ENCODE results near the gene GLI1. TPM values are rescaled to one million over a fixed set of nuclear protein-coding genes. Genes with fewer than 3 reads are reported as not detected.
A peak's percentile ranks its signal among the peaks of the same experiment; 100 is the strongest.

GLI1 gene
- total and polyA plus RNA-seq, 7 experiments from 2014 or later: 0.39 to 1.4 (median 0.45) TPM; not detected in 2

GRCh38 chr12:57470286-57470969 is 10.8 kb downstream of the GLI1 start:
- ATAC-seq (no peak), DNase-seq (no peak)
- H3K4me1 ChIP-seq (ENCODE audit: control insufficient read depth in 2 of 2, insufficient read depth in 2 of 2, low read length in 2 of 2): peaks cover 21 to 37% of the 10 kb centered on the region in 2 donors
- H3K27ac Mint-ChIP-seq: peak overlapping the region in 2 of 9 donors; percentile 21 to 65
- H3K27me3 Mint-ChIP-seq: no peaks in the 10 kb centered on the region
- intact Hi-C loops (cut with micrococcal nuclease): no loop called here
- H3K36me3 Mint-ChIP-seq: peaks cover 17 to 54% (median 38%) of the 10 kb centered on the region in 5 donors
- no peak overlapping the region for H3K4me3 Mint-ChIP-seq
- no peak overlapping the region for H3K27ac ChIP-seq (ENCODE audit: low read depth, low read length)
- H3K4me3 ChIP-seq (ENCODE audit: low read length): no peak overlapping the region
- ChIA-PET CTCF (interaction anchor here (0.9 kb wide), 1 partner anchor 151 kb away, joined by 3 read pairs; no protein-coding TSS in a partner anchor), POLR2A (interaction anchor here (0.7 to 2.3 kb wide), 3 partner anchors 8 to 283 kb away, joined by 3 to 8 read pairs (median 6); no protein-coding TSS in a partner anchor)
- H3K9me3 Mint-ChIP-seq: no peaks in the 10 kb centered on the region
- H3K36me3 ChIP-seq (ENCODE audit: control insufficient read depth in 2 of 3, insufficient read depth in 3 of 3, low read length in 3 of 3): peaks cover 23 to 81% (median 41%) of the 10 kb centered on the region in 3 experiments
- no peaks in the 10 kb centered on the region for H3K27me3 ChIP-seq (ENCODE audit: control insufficient read depth in 2 of 2, insufficient read depth in 2 of 2, low read length in 2 of 2)
- H3K9me3 ChIP-seq (ENCODE audit: control insufficient read depth in 2 of 3, low read length in 3 of 3): no peaks in the 10 kb centered on the region
- peaks cover 36 to 53% (median 48%) of the 10 kb centered on the region in 7 donors for H3K4me1 Mint-ChIP-seq

DNA sequence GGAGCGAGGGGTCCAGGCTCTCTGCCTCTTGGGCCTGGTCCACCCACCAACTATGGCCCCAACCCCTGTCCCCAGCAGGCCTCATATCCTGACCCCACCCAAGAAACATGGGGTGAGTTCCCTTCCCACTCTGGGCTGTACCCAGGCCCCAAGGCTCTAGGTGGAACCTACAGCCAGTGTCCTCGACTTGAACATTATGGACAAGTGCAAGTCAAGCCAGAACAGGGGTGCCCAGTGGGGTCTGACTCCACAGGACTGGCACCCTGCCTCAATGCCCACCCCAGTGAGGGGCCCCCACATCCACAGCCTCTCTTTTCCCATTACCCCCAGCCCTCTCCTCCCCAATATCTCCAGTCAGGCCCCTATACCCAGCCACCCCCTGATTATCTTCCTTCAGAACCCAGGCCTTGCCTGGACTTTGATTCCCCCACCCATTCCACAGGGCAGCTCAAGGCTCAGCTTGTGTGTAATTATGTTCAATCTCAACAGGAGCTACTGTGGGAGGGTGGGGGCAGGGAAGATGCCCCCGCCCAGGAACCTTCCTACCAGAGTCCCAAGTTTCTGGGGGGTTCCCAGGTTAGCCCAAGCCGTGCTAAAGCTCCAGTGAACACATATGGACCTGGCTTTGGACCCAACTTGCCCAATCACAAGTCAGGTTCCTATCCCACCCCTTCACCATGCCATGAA is 11.5 kb downstream of the GLI1 start:
- ChIA-PET CTCF (interaction anchor here (0.5 to 0.9 kb wide), 3 partner anchors 12 to 152 kb away, joined by 3 read pairs; no protein-coding TSS in a partner anchor), POLR2A (interaction anchor here (0.6 to 2.3 kb wide), 7 partner anchors 9 to 282 kb away, joined by 3 to 6 read pairs (median 3); partner anchors contain the start of genes DDIT3 and INHBE)
- H3K36me3 Mint-ChIP-seq: peaks cover 17 to 54% (median 38%) of the 10 kb centered on the region in 5 donors
- intact Hi-C loops (cut with micrococcal nuclease): no loop called here
- peak; percentile 3 for ATAC-seq
- H3K9me3 Mint-ChIP-seq: no peaks in the 10 kb centered on the region
- peak overlapping the region in 1 of 10 donors; percentile 53 for H3K4me3 Mint-ChIP-seq
- H3K27me3 Mint-ChIP-seq: no peaks in the 10 kb centered on the region
- H3K36me3 ChIP-seq (ENCODE audit: control insufficient read depth in 2 of 3, insufficient read depth in 3 of 3, low read length in 3 of 3): peaks cover 23 to 84% (median 41%) of the 10 kb centered on the region in 3 experiments
- peaks cover 33 to 53% (median 48%) of the 10 kb centered on the region in 7 donors for H3K4me1 Mint-ChIP-seq
- H3K4me1 ChIP-seq (ENCODE audit: control insufficient read depth in 2 of 2, insufficient read depth in 2 of 2, low read length in 2 of 2): peaks cover 27 to 42% of the 10 kb centered on the region in 2 donors
- peak overlapping the region in 5 of 9 donors; percentile 21 to 73 (median 72) for H3K27ac Mint-ChIP-seq
- no peak overlapping the region for H3K4me3 ChIP-seq (ENCODE audit: low read length)
- H3K9me3 ChIP-seq (ENCODE audit: control insufficient read depth in 2 of 3, low read length in 3 of 3): no peaks in the 10 kb centered on the region
- DNase-seq: no peak
- H3K27me3 ChIP-seq (ENCODE audit: control insufficient read depth in 2 of 2, insufficient read depth in 2 of 2, low read length in 2 of 2): no peaks in the 10 kb centered on the region
- H3K27ac ChIP-seq (ENCODE audit: low read depth, low read length): no peak overlapping the region

DNA sequence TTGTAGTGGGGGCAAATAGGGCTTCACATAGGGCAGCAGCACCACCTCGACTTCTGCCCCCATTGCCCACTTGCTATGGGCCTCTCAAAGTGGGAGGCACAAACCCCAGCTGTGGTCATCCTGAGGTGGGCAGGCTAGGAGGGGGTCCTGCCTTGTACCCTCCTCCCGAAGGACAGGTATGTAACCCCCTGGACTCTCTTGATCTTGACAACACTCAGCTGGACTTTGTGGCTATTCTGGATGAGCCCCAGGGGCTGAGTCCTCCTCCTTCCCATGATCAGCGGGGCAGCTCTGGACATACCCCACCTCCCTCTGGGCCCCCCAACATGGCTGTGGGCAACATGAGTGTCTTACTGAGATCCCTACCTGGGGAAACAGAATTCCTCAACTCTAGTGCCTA is 12.1 kb downstream of the GLI1 start:
- Mint-ChIP-seq H3K36me3 (peaks cover 17 to 54% (median 38%) of the 10 kb centered on the region in 5 donors), H3K27ac (peak overlapping the region in 6 of 9 donors; percentile 65 to 85 (median 73)), H3K9me3 (no peaks in the 10 kb centered on the region), H3K27me3 (no peaks in the 10 kb centered on the region), H3K4me3 (no peak overlapping the region), H3K4me1 (peaks cover 39 to 58% (median 51%) of the 10 kb centered on the region in 7 donors)
- Histone ChIP-seq H3K4me3 (ENCODE audit: low read length) (no peak overlapping the region), H3K27me3 (ENCODE audit: control insufficient read depth in 2 of 2, insufficient read depth in 2 of 2, low read length in 2 of 2) (no peaks in the 10 kb centered on the region), H3K4me1 (ENCODE audit: control insufficient read depth in 2 of 2, insufficient read depth in 2 of 2, low read length in 2 of 2) (peaks cover 27 to 42% of the 10 kb centered on the region in 2 donors), H3K27ac (ENCODE audit: low read depth, low read length) (peak overlapping the region; percentile 36), H3K9me3 (ENCODE audit: control insufficient read depth in 2 of 3, low read length in 3 of 3) (no peaks in the 10 kb centered on the region), H3K36me3 (ENCODE audit: control insufficient read depth in 2 of 3, insufficient read depth in 3 of 3, low read length in 3 of 3) (peaks cover 23 to 84% (median 41%) of the 10 kb centered on the region in 3 experiments)
- ChIA-PET POLR2A (interaction anchor here (0.6 to 2.3 kb wide), 6 partner anchors 9 to 73 kb away, joined by 3 to 6 read pairs (median 3); partner anchors contain the start of genes DDIT3 and INHBE), CTCF (interaction anchor here (0.5 to 0.9 kb wide), 4 partner anchors 11 to 152 kb away, joined by 3 read pairs; no protein-coding TSS in a partner anchor)
- DNase-seq (no peak), ATAC-seq (no peak)
- intact Hi-C loops (cut with micrococcal nuclease): no loop called here

DNA sequence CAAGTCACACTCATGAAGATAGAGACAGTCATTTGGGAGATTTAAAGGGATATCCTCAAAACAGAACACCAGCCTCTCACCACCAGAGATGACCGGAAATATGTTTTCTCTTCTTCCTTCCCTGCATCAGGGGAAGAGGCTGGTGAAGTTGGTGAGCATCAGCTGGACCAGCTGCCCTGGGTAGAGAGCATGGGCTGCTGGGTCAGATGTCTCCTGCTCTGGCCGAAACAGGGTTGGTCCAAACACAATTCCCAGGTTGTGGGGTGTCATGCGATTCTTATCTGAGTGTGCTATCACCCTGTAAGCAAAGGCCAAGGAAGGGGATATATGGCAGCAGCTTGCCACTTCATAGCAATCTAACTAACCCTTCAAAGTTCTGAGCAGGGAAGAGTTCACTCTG is 12.8 kb downstream of the GLI1 start:
- Mint-ChIP-seq H3K36me3 (peaks cover 17 to 48% (median 46%) of the 10 kb centered on the region in 5 donors), H3K27me3 (no peaks in the 10 kb centered on the region), H3K4me3 (peak overlapping the region in 4 of 10 donors; percentile 1 to 41 (median 19)), H3K4me1 (peaks cover 41 to 62% (median 48%) of the 10 kb centered on the region in 7 donors), H3K9me3 (no peaks in the 10 kb centered on the region), H3K27ac (peak overlapping the region in 8 of 9 donors; percentile 55 to 90 (median 73))
- intact Hi-C loops (cut with micrococcal nuclease): no loop called here
- CTCF ChIA-PET: interaction anchor here (0.9 kb wide), 1 partner anchor 11 kb away, joined by 3 read pairs; no protein-coding TSS in a partner anchor
- peaks cover 23 to 79% (median 41%) of the 10 kb centered on the region in 3 experiments for H3K36me3 ChIP-seq (ENCODE audit: control insufficient read depth in 2 of 3, insufficient read depth in 3 of 3, low read length in 3 of 3)
- ATAC-seq (no peak), DNase-seq (no peak)
- H3K27me3 ChIP-seq (ENCODE audit: control insufficient read depth in 2 of 2, insufficient read depth in 2 of 2, low read length in 2 of 2): no peaks in the 10 kb centered on the region
- H3K4me1 ChIP-seq (ENCODE audit: control insufficient read depth in 2 of 2, insufficient read depth in 2 of 2, low read length in 2 of 2): peaks cover 27 to 42% of the 10 kb centered on the region in 2 donors
- no peaks in the 10 kb centered on the region for H3K9me3 ChIP-seq (ENCODE audit: control insufficient read depth in 2 of 3, low read length in 3 of 3)
- no peak overlapping the region for H3K4me3 ChIP-seq (ENCODE audit: low read length)
- peak overlapping the region; percentile 36 for H3K27ac ChIP-seq (ENCODE audit: low read depth, low read length)
- POLR2A ChIA-PET: interaction anchor here (1.5 to 2.3 kb wide), 2 partner anchors 10 to 17 kb away, joined by 3 to 6 read pairs; partner anchors contain the start of gene INHBE

DNA sequence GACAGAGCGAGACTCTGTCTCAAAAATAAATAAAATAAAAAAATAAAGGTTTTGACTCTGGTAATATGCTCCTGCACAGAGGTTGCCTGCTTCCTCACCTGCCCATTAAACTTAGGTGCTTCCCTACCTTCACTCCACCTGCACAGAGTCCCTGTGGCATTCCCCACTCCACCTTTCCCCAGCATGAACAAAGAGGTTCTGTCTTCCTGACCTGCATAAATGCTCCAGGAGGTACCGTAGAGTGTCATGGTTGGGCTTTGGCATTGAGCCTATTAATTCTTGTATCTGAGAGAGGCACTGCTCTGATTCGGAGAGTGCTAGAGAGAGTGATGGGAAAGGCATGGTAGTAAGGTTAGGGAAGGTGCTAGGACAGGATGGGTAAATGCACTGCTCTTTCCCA is 13.8 kb downstream of the GLI1 start:
- Histone ChIP-seq H3K9me3 (ENCODE audit: control insufficient read depth in 2 of 3, low read length in 3 of 3) (no peaks in the 10 kb centered on the region), H3K27ac (ENCODE audit: low read depth, low read length) (peak overlapping the region; percentile 94), H3K27me3 (ENCODE audit: control insufficient read depth in 2 of 2, insufficient read depth in 2 of 2, low read length in 2 of 2) (no peaks in the 10 kb centered on the region), H3K4me3 (ENCODE audit: low read length) (no peak overlapping the region), H3K4me1 (ENCODE audit: control insufficient read depth in 2 of 2, insufficient read depth in 2 of 2, low read length in 2 of 2) (peaks cover 31 to 47% of the 10 kb centered on the region in 2 donors), H3K36me3 (ENCODE audit: control insufficient read depth in 2 of 3, insufficient read depth in 3 of 3, low read length in 3 of 3) (peaks cover 23 to 70% (median 41%) of the 10 kb centered on the region in 3 experiments)
- H3K4me1 Mint-ChIP-seq: peaks cover 38 to 65% (median 50%) of the 10 kb centered on the region in 7 donors
- DNase-seq: no peak
- intact Hi-C loops (cut with micrococcal nuclease): no loop called here
- ChIA-PET CTCF (interaction anchor here (9.6 kb wide), 1 partner anchor 13 kb away, joined by 101 read pairs; the partner anchor contains the start of gene GLI1), POLR2A (interaction anchor here (0.9 to 2.0 kb wide), 3 partner anchors 8 to 50 kb away, joined by 3 to 15 read pairs (median 3); partner anchors contain the start of gene DDIT3)
- H3K27me3 Mint-ChIP-seq: no peaks in the 10 kb centered on the region
- no peak for ATAC-seq
- peak overlapping the region in 8 of 9 donors; percentile 80 to 93 (median 88) for H3K27ac Mint-ChIP-seq
- no peaks in the 10 kb centered on the region for H3K9me3 Mint-ChIP-seq
- H3K4me3 Mint-ChIP-seq: peak overlapping the region in 9 of 10 donors; percentile 65 to 90 (median 78)
- H3K36me3 Mint-ChIP-seq: peaks cover 7 to 42% (median 36%) of the 10 kb centered on the region in 5 donors

DNA sequence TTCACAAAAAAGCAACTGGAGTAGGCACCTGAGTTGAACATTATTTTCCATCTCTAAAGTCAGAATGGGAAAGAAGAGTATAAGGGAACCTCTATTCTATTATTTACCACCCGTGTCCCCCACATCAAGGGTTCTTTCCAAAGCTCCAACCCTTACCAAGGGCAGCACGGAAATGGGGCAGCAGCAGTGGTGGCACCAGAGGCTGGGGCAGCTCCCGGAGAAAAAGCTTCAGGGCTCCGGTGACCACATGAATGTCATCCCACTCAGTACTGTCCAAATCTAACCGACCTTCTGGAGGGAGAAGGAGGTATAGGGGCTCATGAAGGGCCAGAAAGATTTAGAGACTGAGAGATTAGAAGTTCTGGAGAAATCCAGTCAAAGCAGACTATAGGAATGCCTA is 14.3 kb downstream of the GLI1 start:
- peaks cover 6 to 41% (median 34%) of the 10 kb centered on the region in 5 donors for H3K36me3 Mint-ChIP-seq
- no peaks in the 10 kb centered on the region for H3K27me3 ChIP-seq (ENCODE audit: control insufficient read depth in 2 of 2, insufficient read depth in 2 of 2, low read length in 2 of 2)
- H3K4me3 ChIP-seq (ENCODE audit: low read length): no peak overlapping the region
- no peaks in the 10 kb centered on the region for H3K27me3 Mint-ChIP-seq
- no peaks in the 10 kb centered on the region for H3K9me3 ChIP-seq (ENCODE audit: control insufficient read depth in 2 of 3, low read length in 3 of 3)
- peaks cover 23 to 67% (median 41%) of the 10 kb centered on the region in 3 experiments for H3K36me3 ChIP-seq (ENCODE audit: control insufficient read depth in 2 of 3, insufficient read depth in 3 of 3, low read length in 3 of 3)
- H3K4me1 ChIP-seq (ENCODE audit: control insufficient read depth in 2 of 2, insufficient read depth in 2 of 2, low read length in 2 of 2): peaks cover 36 to 52% of the 10 kb centered on the region in 2 donors
- ChIA-PET CTCF (interaction anchor here (9.6 kb wide), 1 partner anchor 13 kb away, joined by 101 read pairs; the partner anchor contains the start of gene GLI1), POLR2A (interaction anchor here (0.6 to 2.0 kb wide), 7 partner anchors 8 to 75 kb away, joined by 3 to 15 read pairs (median 4); partner anchors contain the start of gene DDIT3)
- H3K9me3 Mint-ChIP-seq: no peaks in the 10 kb centered on the region
- peak overlapping the region; percentile 71 to 93 (median 90) for H3K27ac Mint-ChIP-seq
- DNase-seq: no peak
- H3K4me3 Mint-ChIP-seq: peak overlapping the region; percentile 63 to 90 (median 78)
- peaks cover 42 to 69% (median 55%) of the 10 kb centered on the region in 7 donors for H3K4me1 Mint-ChIP-seq
- ATAC-seq: no peak
- intact Hi-C loops (cut with micrococcal nuclease): no loop called here
- H3K27ac ChIP-seq (ENCODE audit: low read depth, low read length): peak overlapping the region; percentile 94

Data from naive thymus-derived CD4-positive, alpha-beta T cell (primary cell).